ENCODE data around the gene ASB3. TPM values are rescaled to one million over a fixed set of nuclear protein-coding genes. Genes with fewer than 3 reads are reported as not detected.

ASB3 gene
- total and polyA plus RNA-seq, 11 donors: 4.2 to 18.0 (median 9.7) TPM

GRCh38 chr2:53752385-53752784, 34.4 kb downstream of the ASB3 start:
- peaks cover 0 to 41% (median 23%) of the 10 kb centered on the region in 9 donors for H3K36me3 ChIP-seq
- no peak overlapping the region for H3K4me3 ChIP-seq
- H3K27ac ChIP-seq: no peak overlapping the region
- DNase-seq: no peak
- intact Hi-C loops (cut with DNase I): no loop called here
- TF ChIP-seq POLR2A (IDR thresholded peaks at IDR 0.05) (no peak), CTCF (IDR thresholded peaks at IDR 0.05) (no peak)
- 90 to 95% (median 94%) methylated on average over 4 of the region's 4 CpGs for WGBS, 4 donors
- H3K27me3 ChIP-seq: no peaks in the 10 kb centered on the region
- H3K9me3 ChIP-seq: peaks cover 0 to 14% (median 3%) of the 10 kb centered on the region in 12 donors
- ATAC-seq: no peak
- H3K4me1 ChIP-seq: peaks cover 0 to 11% (median 0%) of the 10 kb centered on the region in 12 donors

- peaks cover 0 to 8% (median 0%) of the 10 kb centered on the region in 12 donors for H3K9me3 ChIP-seq
- peaks cover 0 to 41% (median 29%) of the 10 kb centered on the region in 9 donors for H3K36me3 ChIP-seq
- intact Hi-C loops (cut with DNase I): no loop called here
- no peak for DNase-seq
- peaks cover 0 to 11% (median 0%) of the 10 kb centered on the region in 12 donors for H3K4me1 ChIP-seq
- ATAC-seq: no peak
- H3K27ac ChIP-seq: no peak overlapping the region
- no peak overlapping the region for H3K4me3 ChIP-seq
- H3K27me3 ChIP-seq: no peaks in the 10 kb centered on the region
- WGBS, 4 donors: 94 to 99% (median 95%) methylated on average over 1 of the region's 1 CpG
- TF ChIP-seq POLR2A (IDR thresholded peaks at IDR 0.05) (no peak), CTCF (IDR thresholded peaks at IDR 0.05) (no peak)
Observed at GRCh38 chr2:53751728-53752127, 35.0 kb downstream of the ASB3 start.

GRCh38 chr2:53750041-53750768, 36.5 kb downstream of the ASB3 start:
- ATAC-seq: no peak
- no peaks in the 10 kb centered on the region for H3K9me3 ChIP-seq
- intact Hi-C loops (cut with DNase I): no loop called here
- TF ChIP-seq POLR2A (IDR thresholded peaks at IDR 0.05) (no peak), CTCF (IDR thresholded peaks at IDR 0.05) (no peak)
- H3K4me3 ChIP-seq: no peak overlapping the region
- 59 to 70% (median 63%) methylated on average over 4 of the region's 4 CpGs for WGBS, 4 donors
- peaks cover 0 to 11% (median 0%) of the 10 kb centered on the region in 12 donors for H3K4me1 ChIP-seq
- peaks cover 0 to 42% (median 31%) of the 10 kb centered on the region in 9 donors for H3K36me3 ChIP-seq
- no peaks in the 10 kb centered on the region for H3K27me3 ChIP-seq
- no peak overlapping the region for H3K27ac ChIP-seq
- no peak for DNase-seq

- Histone ChIP-seq H3K4me1 (peaks cover 0 to 17% (median 0%) of the 10 kb centered on the region in 12 donors), H3K36me3 (peaks cover 0 to 39% (median 22%) of the 10 kb centered on the region in 9 donors), H3K27me3 (no peaks in the 10 kb centered on the region), H3K4me3 (no peak overlapping the region), H3K9me3 (no peaks in the 10 kb centered on the region), H3K27ac (no peak overlapping the region)
- intact Hi-C loops (cut with DNase I): no loop called here
- no peak for DNase-seq
- TF ChIP-seq CTCF (IDR thresholded peaks at IDR 0.05) (no peak), POLR2A (IDR thresholded peaks at IDR 0.05) (no peak)
- WGBS, 4 donors: 93 to 97% (median 96%) methylated on average over 2 of the region's 2 CpGs
- ATAC-seq: no peak
Observed at GRCh38 chr2:53744395-53745065, 42.2 kb downstream of the ASB3 start.
